ENCODE data around the gene LRIG2. TPM values are rescaled to one million over a fixed set of nuclear protein-coding genes. Genes with fewer than 3 reads are reported as not detected.
"Not testable (repeated sequence)": the region's sequence is repeated elsewhere in the genome, so short reads cannot be mapped to it uniquely, and the experiment has no call there.

The LRIG2 gene
- total and polyA plus RNA-seq, 7 donors: 1.2 to 24.2 (median 14.1) TPM

- peaks cover 0 to 7% (median 4%) of the 10 kb centered on the region in 4 donors for H3K9me3 ChIP-seq
- WGBS, 2 donors: 96 to 97% methylated on average over 1 of the region's 1 CpG
- H3K4me1 ChIP-seq: no peaks in the 10 kb centered on the region
- intact Hi-C loops (cut with DNase I): no loop called here
- H3K27ac ChIP-seq: no peak overlapping the region
- TF ChIP-seq CTCF (IDR thresholded peaks at IDR 0.05) (no peak), POLR2AphosphoS5 (IDR thresholded peaks at IDR 0.05) (no peak), POLR2A (IDR thresholded peaks at IDR 0.05) (no peak), EP300 (IDR thresholded peaks at IDR 0.05) (no peak)
- DNase-seq: no peak
- no peaks in the 10 kb centered on the region for H3K36me3 ChIP-seq
- H3K27me3 ChIP-seq: no peaks in the 10 kb centered on the region
- H3K4me3 ChIP-seq: no peak overlapping the region
Measured at GRCh38 chr1:113156368-113156767, 83.4 kb downstream of the LRIG2 start.

DNA sequence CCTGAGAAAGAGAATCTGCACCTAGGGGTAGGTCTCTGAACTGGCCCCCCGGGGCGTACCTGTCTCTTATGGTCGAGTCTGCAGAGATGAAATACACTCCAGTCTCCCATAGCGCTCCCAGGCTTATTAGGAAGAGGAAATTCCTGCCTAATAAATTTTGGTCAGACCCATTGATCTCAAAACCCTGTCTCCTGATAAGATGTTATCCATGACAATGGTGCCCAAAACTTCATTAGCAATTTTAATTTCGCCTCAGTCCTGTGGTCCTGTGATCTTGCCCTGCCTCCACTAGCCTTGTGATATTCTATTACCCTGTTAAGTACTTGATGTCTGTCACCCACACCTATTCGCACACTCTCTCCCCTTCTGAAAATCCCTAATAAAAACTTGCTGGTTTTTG is 85.7 kb downstream of the LRIG2 start:
- WGBS, 2 donors: 86 to 91% methylated on average over 6 of the region's 6 CpGs
- intact Hi-C loops (cut with DNase I): not testable (repeated sequence)

DNA sequence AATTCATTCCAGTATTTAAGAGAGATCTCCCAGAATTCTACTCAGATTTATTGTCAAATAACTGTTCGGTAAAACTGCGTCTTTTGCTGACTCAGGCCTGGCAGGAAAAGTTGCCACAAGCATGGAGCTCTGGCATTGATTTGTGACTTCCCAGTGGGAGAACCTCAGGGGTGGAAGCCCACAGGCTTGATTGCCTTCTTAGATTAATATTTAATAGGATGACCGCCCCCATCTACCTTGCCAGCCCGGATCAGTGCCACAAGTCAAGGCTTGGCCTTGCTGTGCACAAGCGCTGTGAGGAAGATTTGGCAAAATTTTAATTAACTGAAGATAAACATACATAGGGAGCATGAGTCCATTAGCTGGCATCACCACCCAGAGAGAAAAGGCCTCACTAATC is 93.5 kb downstream of the LRIG2 start:
- no peak for TF ChIP-seq POLR2AphosphoS5 (IDR thresholded peaks at IDR 0.05)
- TF ChIP-seq EP300 (IDR thresholded peaks at IDR 0.05): no peak
- no peak for TF ChIP-seq CTCF (IDR thresholded peaks at IDR 0.05)
- TF ChIP-seq POLR2A (IDR thresholded peaks at IDR 0.05): no peak
- Histone ChIP-seq H3K27me3 (no peaks in the 10 kb centered on the region), H3K36me3 (no peaks in the 10 kb centered on the region), H3K4me3 (no peak overlapping the region), H3K27ac (no peak overlapping the region), H3K9me3 (no peaks in the 10 kb centered on the region), H3K4me1 (no peaks in the 10 kb centered on the region)
- WGBS, 2 donors: 85 to 92% methylated on average over 5 of the region's 5 CpGs
- DNase-seq: no peak
- intact Hi-C loops (cut with DNase I): no loop called here

More for the DNA sequence above, 85.7 kb downstream of the LRIG2 start:
- H3K9me3 ChIP-seq, H3K4me1 ChIP-seq, H3K4me3 ChIP-seq, H3K27ac ChIP-seq, DNase-seq, H3K36me3 ChIP-seq, H3K27me3 ChIP-seq: not testable (repeated sequence)

- 81 to 84% methylated on average over 10 of the region's 10 CpGs for WGBS, 2 donors
- TF ChIP-seq POLR2A (IDR thresholded peaks at IDR 0.05) (no peak), CTCF (IDR thresholded peaks at IDR 0.05) (no peak), EP300 (IDR thresholded peaks at IDR 0.05) (no peak)
- intact Hi-C loops (cut with DNase I): no loop called here
- Histone ChIP-seq H3K4me1 (no peaks in the 10 kb centered on the region), H3K4me3 (no peak overlapping the region), H3K36me3 (no peaks in the 10 kb centered on the region), H3K27ac (no peak overlapping the region), H3K9me3 (peaks cover 0 to 7% (median 0%) of the 10 kb centered on the region in 4 donors), H3K27me3 (no peaks in the 10 kb centered on the region)
- DNase-seq: no peak
Measured at GRCh38 chr1:113168946-113169345, 95.9 kb downstream of the LRIG2 start.

GRCh38 chr1:113169591-113169990 is 96.6 kb downstream of the LRIG2 start:
- Histone ChIP-seq H3K27me3 (no peaks in the 10 kb centered on the region), H3K9me3 (peaks cover 0 to 7% (median 0%) of the 10 kb centered on the region in 4 donors), H3K36me3 (no peaks in the 10 kb centered on the region), H3K27ac (no peak overlapping the region), H3K4me3 (no peak overlapping the region), H3K4me1 (no peaks in the 10 kb centered on the region)
- TF ChIP-seq EP300 (IDR thresholded peaks at IDR 0.05) (no peak), POLR2A (IDR thresholded peaks at IDR 0.05) (no peak), POLR2AphosphoS5 (IDR thresholded peaks at IDR 0.05) (no peak), CTCF (IDR thresholded peaks at IDR 0.05) (no peak)
- intact Hi-C loops (cut with DNase I): no loop called here
- DNase-seq: no peak
- WGBS, 2 donors: 92 to 93% methylated on average over 5 of the region's 5 CpGs

All from sigmoid colon (tissue), 7 donors.